ENCODE measurements around the gene KCTD4. TPM values are rescaled to one million over a fixed set of nuclear protein-coding genes. Genes with fewer than 3 reads are reported as not detected.

KCTD4 gene
- total RNA-seq, 1 experiment from 2014 or later: not detected

DNA sequence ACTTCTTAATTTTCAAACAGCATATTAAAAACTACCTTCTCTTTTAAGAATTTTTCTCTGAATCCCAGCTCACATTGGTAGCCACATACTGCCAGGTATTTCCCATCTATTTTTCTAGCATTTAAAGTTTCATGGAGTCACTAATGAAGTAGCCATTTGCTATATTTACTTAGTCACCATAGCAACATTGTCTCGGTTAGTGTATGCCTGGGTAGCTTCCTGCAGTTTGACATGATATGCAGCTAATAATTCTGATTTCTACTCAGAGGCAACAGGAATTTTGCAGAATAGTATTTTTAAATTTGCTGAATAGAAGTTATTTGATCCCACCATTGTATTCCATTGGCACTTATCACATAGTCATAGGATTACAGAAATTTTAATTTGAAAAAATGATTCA is 30.9 kb upstream of the KCTD4 start:
- no peak overlapping the region for H2AFZ ChIP-seq (ENCODE audit: low read length)
- H3K36me3 ChIP-seq (ENCODE audit: low read depth, low read length): no peaks in the 10 kb centered on the region
- POLR2A ChIA-PET (ENCODE audit: unreplicated experiment): no interaction called here
- no peak for DNase-seq
- CTCF ChIA-PET: no interaction called here
- peaks cover 4% of the 10 kb centered on the region; the same call in 1 of the 2 replicates for H3K79me2 ChIP-seq (ENCODE audit: low read length)
- TF ChIP-seq, protein P1, sequence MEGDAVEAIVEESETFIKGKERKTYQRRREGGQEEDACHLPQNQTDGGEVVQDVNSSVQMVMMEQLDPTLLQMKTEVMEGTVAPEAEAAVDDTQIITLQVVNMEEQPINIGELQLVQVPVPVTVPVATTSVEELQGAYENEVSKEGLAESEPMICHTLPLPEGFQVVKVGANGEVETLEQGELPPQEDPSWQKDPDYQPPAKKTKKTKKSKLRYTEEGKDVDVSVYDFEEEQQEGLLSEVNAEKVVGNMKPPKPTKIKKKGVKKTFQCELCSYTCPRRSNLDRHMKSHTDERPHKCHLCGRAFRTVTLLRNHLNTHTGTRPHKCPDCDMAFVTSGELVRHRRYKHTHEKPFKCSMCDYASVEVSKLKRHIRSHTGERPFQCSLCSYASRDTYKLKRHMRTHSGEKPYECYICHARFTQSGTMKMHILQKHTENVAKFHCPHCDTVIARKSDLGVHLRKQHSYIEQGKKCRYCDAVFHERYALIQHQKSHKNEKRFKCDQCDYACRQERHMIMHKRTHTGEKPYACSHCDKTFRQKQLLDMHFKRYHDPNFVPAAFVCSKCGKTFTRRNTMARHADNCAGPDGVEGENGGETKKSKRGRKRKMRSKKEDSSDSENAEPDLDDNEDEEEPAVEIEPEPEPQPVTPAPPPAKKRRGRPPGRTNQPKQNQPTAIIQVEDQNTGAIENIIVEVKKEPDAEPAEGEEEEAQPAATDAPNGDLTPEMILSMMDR (conservative IDR thresholded peaks at IDR 0.05; ENCODE audit: low read depth, low read length): no peak
- no peak for TF ChIP-seq EZH2 (IDR thresholded peaks at IDR 0.05; ENCODE audit: low read length, unreplicated experiment)
- peaks cover 9% of the 10 kb centered on the region for H3K4me1 ChIP-seq (ENCODE audit: insufficient read depth, low read length)
- ATAC-seq: peak; percentile 37
- no peak overlapping the region for H3K9ac ChIP-seq (ENCODE audit: low read length)
- no peak overlapping the region for H3K4me2 ChIP-seq (ENCODE audit: low read length)
- no peak overlapping the region for H3K4me3 ChIP-seq (ENCODE audit: low read length)
- H3K9me3 ChIP-seq (ENCODE audit: low read length): no peaks in the 10 kb centered on the region
- H3K27ac ChIP-seq (ENCODE audit: low read length): no peak overlapping the region
- BruUV-seq (replicated peaks): no TSS peak
- no peaks in the 10 kb centered on the region for H3F3A ChIP-seq (ENCODE audit: low read length, unreplicated experiment)
- intact Hi-C loops (cut with micrococcal nuclease): no loop called here
- H3K27me3 ChIP-seq (ENCODE audit: low read length): no peaks in the 10 kb centered on the region
- H3K9me2 ChIP-seq (replicated peaks; ENCODE audit: low read length): no peaks in the 10 kb centered on the region
- H4K20me1 ChIP-seq (ENCODE audit: low read length): no peaks in the 10 kb centered on the region

GRCh38 chr13:45231305-45231704 is 30.5 kb upstream of the KCTD4 start:
- H3K27ac ChIP-seq (ENCODE audit: low read length): no peak overlapping the region
- ChIA-PET CTCF (no interaction called here), POLR2A (ENCODE audit: unreplicated experiment) (no interaction called here)
- no peak for DNase-seq
- no peak overlapping the region for H3K4me3 ChIP-seq (ENCODE audit: low read length)
- H3K9ac ChIP-seq (ENCODE audit: low read length): no peak overlapping the region
- H4K20me1 ChIP-seq (ENCODE audit: low read length): no peaks in the 10 kb centered on the region
- peaks cover 7% of the 10 kb centered on the region for H3K4me1 ChIP-seq (ENCODE audit: insufficient read depth, low read length)
- no peaks in the 10 kb centered on the region for H3K36me3 ChIP-seq (ENCODE audit: low read depth, low read length)
- TF ChIP-seq, protein P1 (conservative IDR thresholded peaks at IDR 0.05; ENCODE audit: low read depth, low read length): no peak
- TF ChIP-seq EZH2 (IDR thresholded peaks at IDR 0.05; ENCODE audit: low read length, unreplicated experiment) (no peak), EZH2phosphoT487 (IDR thresholded peaks at IDR 0.05; ENCODE audit: borderline replicate concordance, low read length) (no peak)
- no peaks in the 10 kb centered on the region for H3F3A ChIP-seq (ENCODE audit: low read length, unreplicated experiment)
- no peak for ATAC-seq
- no peaks in the 10 kb centered on the region for H3K9me2 ChIP-seq (replicated peaks; ENCODE audit: low read length)
- intact Hi-C loops (cut with micrococcal nuclease): no loop called here
- no TSS peak for BruUV-seq (replicated peaks)
- no peak overlapping the region for H3K4me2 ChIP-seq (ENCODE audit: low read length)
- H3K79me2 ChIP-seq (ENCODE audit: low read length): no peaks in the 10 kb centered on the region
- no peaks in the 10 kb centered on the region for H3K27me3 ChIP-seq (ENCODE audit: low read length)
- H2AFZ ChIP-seq (ENCODE audit: low read length): no peak overlapping the region
- H3K9me3 ChIP-seq (ENCODE audit: low read length): no peaks in the 10 kb centered on the region

GRCh38 chr13:45229172-45229571 is 28.3 kb upstream of the KCTD4 start:
- H3K4me2 ChIP-seq (ENCODE audit: low read length): no peak overlapping the region
- no TSS peak for BruUV-seq (replicated peaks)
- H3K9ac ChIP-seq (ENCODE audit: low read length): no peak overlapping the region
- ATAC-seq (no peak), DNase-seq (no peak)
- H3K4me3 ChIP-seq (ENCODE audit: low read length): no peak overlapping the region
- H3K36me3 ChIP-seq (ENCODE audit: low read depth, low read length): peaks cover 3% of the 10 kb centered on the region; the same call in 1 of the 2 replicates
- no peaks in the 10 kb centered on the region for H3K4me1 ChIP-seq (ENCODE audit: insufficient read depth, low read length)
- H3K9me3 ChIP-seq (ENCODE audit: low read length): no peaks in the 10 kb centered on the region
- H4K20me1 ChIP-seq (ENCODE audit: low read length): no peaks in the 10 kb centered on the region
- H3F3A ChIP-seq (ENCODE audit: low read length, unreplicated experiment): no peaks in the 10 kb centered on the region
- no peaks in the 10 kb centered on the region for H3K27me3 ChIP-seq (ENCODE audit: low read length)
- intact Hi-C loops (cut with micrococcal nuclease): no loop called here
- TF ChIP-seq EZH2phosphoT487 (IDR thresholded peaks at IDR 0.05; ENCODE audit: borderline replicate concordance, low read length) (no peak), EZH2 (IDR thresholded peaks at IDR 0.05; ENCODE audit: low read length, unreplicated experiment) (no peak)
- TF ChIP-seq, protein P1 (conservative IDR thresholded peaks at IDR 0.05; ENCODE audit: low read depth, low read length): no peak
- peaks cover 16% of the 10 kb centered on the region for H3K79me2 ChIP-seq (ENCODE audit: low read length)
- no peak overlapping the region for H3K27ac ChIP-seq (ENCODE audit: low read length)
- no peaks in the 10 kb centered on the region for H3K9me2 ChIP-seq (replicated peaks; ENCODE audit: low read length)
- POLR2A ChIA-PET (ENCODE audit: unreplicated experiment): no interaction called here
- no peak overlapping the region for H2AFZ ChIP-seq (ENCODE audit: low read length)
- CTCF ChIA-PET: no interaction called here
